GM19324 (cell line): ENCODE measurements around the gene LEFTY1.
"Not testable (repeated sequence)": the region's sequence is repeated elsewhere in the genome, so short reads cannot be mapped to it uniquely, and the experiment has no call there.

Experiments used
- ATAC-seq: cut with Tn5 transposase; IDR thresholded peaks from one replicate; pipeline ENCODE4 v1.9.1; 2021; ENCODE audit warnings: mild to moderate bottlenecking, moderate library complexity; ENCODE audit not compliant: unreplicated experiment, low FRiP score

LEFTY1 gene

GRCh38 chr1:225888898-225889601 lies at the start of gene LEFTY1:
Gene LEFTY1, minus strand, starts transcription at chr1:225889146. Its CDS starts 80 bp downstream, at chr1:225889066.
- no peak for ATAC-seq

- no peak for ATAC-seq
Measured at GRCh38 chr1:225937048-225937968, 48.4 kb upstream of the LEFTY1 start.

GRCh38 chr1:225936523-225936922 lies 47.6 kb upstream of the LEFTY1 start:
- no peak for ATAC-seq

GRCh38 chr1:225936086-225936485 lies 47.1 kb upstream of the LEFTY1 start:
- not testable (repeated sequence) for ATAC-seq

- no peak for ATAC-seq
Measured at GRCh38 chr1:225934711-225935110, 45.8 kb upstream of the LEFTY1 start.

GRCh38 chr1:225933072-225933471 lies 44.1 kb upstream of the LEFTY1 start:
- no peak for ATAC-seq

- no peak for ATAC-seq
Measured at GRCh38 chr1:225931270-225932136, 42.6 kb upstream of the LEFTY1 start.

GRCh38 chr1:225930566-225930965 lies 41.6 kb upstream of the LEFTY1 start:
- no peak for ATAC-seq

GRCh38 chr1:225929462-225929861 lies 40.5 kb upstream of the LEFTY1 start:
- not testable (repeated sequence) for ATAC-seq

- ATAC-seq = no peak
Measured at GRCh38 chr1:225928186-225929175, 39.5 kb upstream of the LEFTY1 start.

- no peak for ATAC-seq
Measured at GRCh38 chr1:225926551-225927113, 37.7 kb upstream of the LEFTY1 start.

- ATAC-seq = peak; percentile 99
Measured at GRCh38 chr1:225923692-225924555, 35.0 kb upstream of the LEFTY1 start, which contains the start of gene PYCR2. Gene PYCR2, minus strand, starts transcription at chr1:225924250. Its CDS starts 140 bp downstream, at chr1:225924110.

- no peak for ATAC-seq
Measured at GRCh38 chr1:225923381-225923691, 34.4 kb upstream of the LEFTY1 start.

- ATAC-seq = no peak
Measured at GRCh38 chr1:225921734-225922709, 33.1 kb upstream of the LEFTY1 start.

GRCh38 chr1:225919906-225920305 lies 31.0 kb upstream of the LEFTY1 start:
- no peak for ATAC-seq

- ATAC-seq = no peak
Measured at GRCh38 chr1:225918280-225918679, 29.3 kb upstream of the LEFTY1 start.

- no peak for ATAC-seq
Measured at GRCh38 chr1:225917536-225917935, 28.6 kb upstream of the LEFTY1 start.
